PFSK-1 (cell line): ENCODE measurements around the gene LPAR6.

Experiments used
- FOXP2 ChIP-seq: optimal IDR thresholded peaks from 2 replicates; pipeline ENCODE3; 2011; ENCODE audit warnings: borderline replicate concordance, control low read depth, inconsistent platforms; ENCODE audit not compliant: insufficient read depth; ENCODE audit errors: extremely low read length, extremely low read depth
- REST ChIP-seq, 2 experiments: IDR thresholded peaks; 2 replicates each; pipeline versions ENCODE4 v1.6.1 to v1.8.0; 2011 to 2012; ENCODE audit warnings: low read depth in 2 of 2, low read length in 2 of 2, control low read depth in 1 of 2, inconsistent platforms in 1 of 2, mild to moderate bottlenecking in 1 of 2, moderate library complexity in 1 of 2; ENCODE audit not compliant: insufficient read depth in 1 of 2

- TF ChIP-seq REST (IDR thresholded peaks at IDR 0.05; ENCODE audit: insufficient read depth in 1 of 2, low read depth in 2 of 2, low read length in 2 of 2) (no peak), FOXP2 (no peak)
Measured at GRCh38 chr13:48404952-48405351, 8.0 kb downstream of the LPAR6 start.
